NCI-H146 (cell line): ENCODE results near the gene ACSS2.

Source experiments
- DNase-seq: peaks from one replicate; lab custom pipeline; 2025; lab: John Stamatoyannopoulos, UW

The ACSS2 gene

GRCh38 chr20:34907616-34908469, 31.4 kb downstream of the ACSS2 start:
- no peak for DNase-seq

- no peak for DNase-seq
Observed at GRCh38 chr20:34915131-34915530, 38.7 kb downstream of the ACSS2 start.

GRCh38 chr20:34915749-34916455, 39.5 kb downstream of the ACSS2 start:
- DNase-seq, result no peak

GRCh38 chr20:34916774-34917354, 40.5 kb downstream of the ACSS2 start:
- DNase-seq, result peak; percentile 37

GRCh38 chr20:34920055-34920454, 43.6 kb downstream of the ACSS2 start:
- no peak for DNase-seq

GRCh38 chr20:34921436-34921835, 45.0 kb downstream of the ACSS2 start:
- DNase-seq, result no peak

GRCh38 chr20:34922654-34923381, 46.4 kb downstream of the ACSS2 start:
- DNase-seq, result no peak

- no peak for DNase-seq
Observed at GRCh38 chr20:34923414-34923813, 47.0 kb downstream of the ACSS2 start.

GRCh38 chr20:34925341-34925740, 48.9 kb downstream of the ACSS2 start:
- no peak for DNase-seq

- no peak for DNase-seq
Observed at GRCh38 chr20:34925981-34926380, 49.6 kb downstream of the ACSS2 start.

- DNase-seq, result no peak
Observed at GRCh38 chr20:34926581-34926980, 50.2 kb downstream of the ACSS2 start.

- no peak for DNase-seq
Observed at GRCh38 chr20:34927736-34928135, 51.3 kb downstream of the ACSS2 start.

- no peak for DNase-seq
Observed at GRCh38 chr20:34928411-34928810, 52.0 kb downstream of the ACSS2 start.

- no peak for DNase-seq
Observed at GRCh38 chr20:34931771-34932170, 55.4 kb downstream of the ACSS2 start.

GRCh38 chr20:34938466-34939163, 62.2 kb downstream of the ACSS2 start:
- DNase-seq, result no peak

GRCh38 chr20:34940081-34940481, 63.7 kb downstream of the ACSS2 start:
- no peak for DNase-seq

- no peak for DNase-seq
Observed at GRCh38 chr20:34941226-34941625, 64.8 kb downstream of the ACSS2 start.

GRCh38 chr20:34942301-34942700, 65.9 kb downstream of the ACSS2 start:
- no peak for DNase-seq

GRCh38 chr20:34943808-34944567, 67.6 kb downstream of the ACSS2 start:
- DNase-seq, result no peak

- no peak for DNase-seq
Observed at GRCh38 chr20:34945315-34946077, 69.1 kb downstream of the ACSS2 start.
